ENCODE data around the gene NBPF14. TPM values are rescaled to one million over a fixed set of nuclear protein-coding genes. Genes with fewer than 3 reads are reported as not detected.

NBPF14 gene
- total and polyA plus RNA-seq, 9 donors = 11.1 to 23.2 (median 18.0) TPM

Other genes with a start within 250 kb of the NBPF14 start
- gene PPIAL4G, start 112.7 kb downstream of the NBPF14 start, total RNA-seq = 0.04 TPM
- gene PPIAL4G, start 112.7 kb downstream of the NBPF14 start, polyA plus RNA-seq (ENCODE audit: insufficient read depth in 1 of 8, insufficient read length in 8 of 8, low replicate concordance in 1 of 8) = under 1 TPM in 2 of 8 donors, not detected in 6; 0.05 to 0.40 TPM
- gene NUDT4B, start 152.8 kb upstream of the NBPF14 start, total RNA-seq = 0.98 TPM
- 1 to 10 TPM in 1 of 8 donors, under 1 TPM in 6, not detected in 1; 0.31 to 1.3 (median 0.47) TPM for gene NUDT4B, start 152.8 kb upstream of the NBPF14 start, polyA plus RNA-seq (ENCODE audit: insufficient read depth in 1 of 8, insufficient read length in 8 of 8, low replicate concordance in 1 of 8)
- 618 TPM for gene PDE4DIP, start 248.4 kb upstream of the NBPF14 start, total RNA-seq
- gene PDE4DIP, start 248.4 kb upstream of the NBPF14 start, polyA plus RNA-seq (ENCODE audit: insufficient read depth in 1 of 8, insufficient read length in 8 of 8, low replicate concordance in 1 of 8) = 100 to 1,000 TPM; 542 to 966 (median 683) TPM